ENCODE measurements around the gene EHMT1. TPM values are rescaled to one million over a fixed set of nuclear protein-coding genes. Genes with fewer than 3 reads are reported as not detected.
"Not testable (repeated sequence)": the region's sequence is repeated elsewhere in the genome, so short reads cannot be mapped to it uniquely, and the experiment has no call there.

Gene EHMT1
- total RNA-seq, 6 experiments from 2014 or later = 41.0 to 116 (median 46.9) TPM

DNA sequence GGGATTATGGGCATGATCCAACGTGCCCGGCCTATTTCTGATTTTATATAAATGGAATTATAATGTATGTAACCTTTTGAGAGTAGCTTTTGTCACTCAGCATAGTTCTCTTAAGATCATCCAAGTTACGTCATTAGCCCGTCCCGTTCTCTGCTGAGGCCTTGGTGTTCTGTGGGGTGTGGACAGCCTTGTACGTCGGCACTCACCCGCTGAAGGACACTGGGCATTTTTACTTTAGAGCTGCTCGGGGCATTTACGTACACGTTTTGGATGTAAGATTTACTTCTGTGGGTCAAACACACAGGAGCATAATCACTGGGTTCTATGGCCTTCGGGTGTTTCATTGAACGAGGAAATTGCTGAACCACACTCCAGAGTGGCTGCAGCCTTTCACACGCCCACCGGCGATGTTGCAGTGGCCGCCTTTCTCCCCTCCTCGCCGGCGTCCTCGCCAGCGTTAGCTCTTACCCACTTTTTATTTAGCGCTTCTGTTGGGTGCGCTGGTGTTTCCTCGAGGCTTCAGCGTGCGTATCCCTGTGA is 101.8 kb downstream of the EHMT1 start:
- H3K4me3 Mint-ChIP-seq = no peak overlapping the region
- H3K36me3 Mint-ChIP-seq (ENCODE audit: low read depth) = peaks cover 45% of the 10 kb centered on the region
- no peak for DNase-seq
- H3K27me3 Mint-ChIP-seq (ENCODE audit: insufficient read depth) = peaks cover 6% of the 10 kb centered on the region
- peaks cover 6% of the 10 kb centered on the region; the same call in 1 of the 2 replicates for H3K4me1 Mint-ChIP-seq (ENCODE audit: low read depth)
- no peak overlapping the region for H3K27ac Mint-ChIP-seq
- peaks cover 25% of the 10 kb centered on the region for H3K9me3 Mint-ChIP-seq
- TF ChIP-seq, protein P1, sequence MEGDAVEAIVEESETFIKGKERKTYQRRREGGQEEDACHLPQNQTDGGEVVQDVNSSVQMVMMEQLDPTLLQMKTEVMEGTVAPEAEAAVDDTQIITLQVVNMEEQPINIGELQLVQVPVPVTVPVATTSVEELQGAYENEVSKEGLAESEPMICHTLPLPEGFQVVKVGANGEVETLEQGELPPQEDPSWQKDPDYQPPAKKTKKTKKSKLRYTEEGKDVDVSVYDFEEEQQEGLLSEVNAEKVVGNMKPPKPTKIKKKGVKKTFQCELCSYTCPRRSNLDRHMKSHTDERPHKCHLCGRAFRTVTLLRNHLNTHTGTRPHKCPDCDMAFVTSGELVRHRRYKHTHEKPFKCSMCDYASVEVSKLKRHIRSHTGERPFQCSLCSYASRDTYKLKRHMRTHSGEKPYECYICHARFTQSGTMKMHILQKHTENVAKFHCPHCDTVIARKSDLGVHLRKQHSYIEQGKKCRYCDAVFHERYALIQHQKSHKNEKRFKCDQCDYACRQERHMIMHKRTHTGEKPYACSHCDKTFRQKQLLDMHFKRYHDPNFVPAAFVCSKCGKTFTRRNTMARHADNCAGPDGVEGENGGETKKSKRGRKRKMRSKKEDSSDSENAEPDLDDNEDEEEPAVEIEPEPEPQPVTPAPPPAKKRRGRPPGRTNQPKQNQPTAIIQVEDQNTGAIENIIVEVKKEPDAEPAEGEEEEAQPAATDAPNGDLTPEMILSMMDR (IDR thresholded peaks at IDR 0.05) = no peak

DNA sequence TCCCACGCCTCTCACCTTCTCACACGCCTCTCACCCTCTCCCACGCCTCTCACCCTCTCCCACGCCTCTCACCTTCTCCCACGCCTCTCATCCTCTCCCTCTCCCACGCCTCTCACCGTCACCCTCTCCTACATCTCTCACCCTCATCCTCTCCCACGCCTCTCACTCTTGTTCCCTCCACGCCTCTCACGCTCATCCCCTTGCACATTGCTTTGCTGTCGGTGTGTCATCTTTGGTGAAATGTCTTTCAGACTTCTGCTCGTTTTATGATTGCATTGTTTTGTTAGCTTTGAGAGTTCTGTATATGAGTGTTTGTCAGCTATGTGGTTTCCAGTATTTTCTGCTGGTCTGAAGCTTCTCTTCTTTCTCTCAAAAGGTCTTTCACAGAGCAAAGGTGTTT is 102.7 kb downstream of the EHMT1 start:
- Mint-ChIP-seq H3K4me1 (ENCODE audit: low read depth) (peaks cover 6% of the 10 kb centered on the region; the same call in 1 of the 2 replicates), H3K27ac (peak overlapping the region; percentile 55), H3K4me3 (no peak overlapping the region), H3K27me3 (ENCODE audit: insufficient read depth) (peaks cover 4% of the 10 kb centered on the region), H3K36me3 (ENCODE audit: low read depth) (peaks cover 47% of the 10 kb centered on the region), H3K9me3 (peaks cover 20% of the 10 kb centered on the region)
- no peak for DNase-seq
- TF ChIP-seq, protein P1 (IDR thresholded peaks at IDR 0.05) = no peak

DNA sequence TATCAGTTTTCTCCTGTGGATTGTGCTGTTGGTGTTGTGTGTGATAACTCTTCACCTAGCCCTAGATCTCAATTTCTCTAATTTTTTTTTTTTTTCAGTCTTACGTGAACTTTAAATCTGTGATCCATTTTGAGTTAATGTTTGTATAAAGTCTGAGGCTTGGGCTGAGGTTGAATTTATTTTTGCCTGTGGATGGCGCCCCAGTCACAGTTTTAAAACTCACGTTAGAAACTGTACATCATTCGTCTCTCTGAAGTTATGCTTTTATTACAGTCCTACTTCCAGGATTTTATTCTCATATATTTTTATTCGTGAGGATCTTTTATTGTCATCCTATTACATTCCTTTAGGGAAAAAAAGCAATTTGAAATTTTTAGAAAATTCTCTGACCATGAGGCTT is 103.1 kb downstream of the EHMT1 start:
- Mint-ChIP-seq H3K4me3 (no peak overlapping the region), H3K4me1 (ENCODE audit: low read depth) (peaks cover 6% of the 10 kb centered on the region; the same call in 1 of the 2 replicates), H3K9me3 (peaks cover 17% of the 10 kb centered on the region), H3K36me3 (ENCODE audit: low read depth) (peaks cover 47% of the 10 kb centered on the region), H3K27ac (peak overlapping the region; percentile 55; the same call in 1 of the 2 replicates), H3K27me3 (ENCODE audit: insufficient read depth) (peaks cover 4% of the 10 kb centered on the region)
- no peak for DNase-seq
- TF ChIP-seq, protein P1 (IDR thresholded peaks at IDR 0.05) = peak; percentile 18; the same call in 1 of the 2 replicates

DNA sequence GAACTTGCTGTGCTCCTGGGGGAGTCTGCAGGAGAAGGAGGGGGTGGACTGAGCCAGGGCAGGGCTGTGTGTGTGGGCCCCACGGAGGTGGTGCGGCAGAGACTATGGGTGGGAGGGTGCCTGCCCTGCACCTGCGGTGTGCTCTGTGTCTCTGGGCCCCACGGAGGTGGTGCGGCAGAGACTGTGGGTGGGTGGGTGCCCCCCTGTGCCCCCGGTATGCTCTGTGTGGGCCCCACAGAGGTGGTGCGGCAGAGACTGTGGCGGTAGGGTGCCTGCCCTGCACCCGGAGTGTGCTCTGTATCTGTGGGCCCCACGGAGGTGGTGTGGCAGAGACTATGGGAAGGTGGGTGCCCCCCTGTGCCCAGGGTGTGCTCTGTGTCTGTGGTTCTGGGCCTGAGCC is 103.7 kb downstream of the EHMT1 start:
- peaks cover 13% of the 10 kb centered on the region for H3K9me3 Mint-ChIP-seq
- H3K27me3 Mint-ChIP-seq (ENCODE audit: insufficient read depth) = peaks cover 4% of the 10 kb centered on the region
- H3K4me3 Mint-ChIP-seq = no peak overlapping the region
- DNase-seq = no peak
- peaks cover 42% of the 10 kb centered on the region for H3K36me3 Mint-ChIP-seq (ENCODE audit: low read depth)
- TF ChIP-seq, protein P1 (IDR thresholded peaks at IDR 0.05) = no peak
- peaks cover 6% of the 10 kb centered on the region; the same call in 1 of the 2 replicates for H3K4me1 Mint-ChIP-seq (ENCODE audit: low read depth)
- no peak overlapping the region for H3K27ac Mint-ChIP-seq

DNA sequence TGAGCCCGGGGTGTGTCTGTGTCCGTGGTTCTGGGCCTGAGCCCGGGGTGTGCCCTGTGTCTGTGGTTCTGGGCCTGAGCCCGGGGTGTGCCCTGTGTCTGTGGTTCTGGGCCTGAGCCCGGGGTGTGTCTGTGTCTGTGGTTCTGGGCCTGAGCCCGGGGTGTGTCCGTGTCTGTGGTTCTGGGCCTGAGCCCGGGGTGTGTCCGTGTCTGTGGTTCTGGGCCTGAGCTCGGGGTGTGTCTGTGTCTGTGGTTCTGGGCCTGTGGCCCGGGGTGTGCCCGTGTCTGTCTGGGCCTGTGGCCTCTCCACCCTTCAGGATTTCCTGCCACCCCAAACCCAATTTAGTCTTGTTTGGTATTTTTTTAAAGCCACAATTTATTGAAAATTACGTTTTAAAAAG is 104.6 kb downstream of the EHMT1 start:
- not testable (repeated sequence) for H3K4me1 Mint-ChIP-seq (ENCODE audit: low read depth); H3K9me3 Mint-ChIP-seq; H3K27me3 Mint-ChIP-seq (ENCODE audit: insufficient read depth); H3K27ac Mint-ChIP-seq; H3K4me3 Mint-ChIP-seq; DNase-seq
- peaks cover 38% of the 10 kb centered on the region for H3K36me3 Mint-ChIP-seq (ENCODE audit: low read depth)

DNA sequence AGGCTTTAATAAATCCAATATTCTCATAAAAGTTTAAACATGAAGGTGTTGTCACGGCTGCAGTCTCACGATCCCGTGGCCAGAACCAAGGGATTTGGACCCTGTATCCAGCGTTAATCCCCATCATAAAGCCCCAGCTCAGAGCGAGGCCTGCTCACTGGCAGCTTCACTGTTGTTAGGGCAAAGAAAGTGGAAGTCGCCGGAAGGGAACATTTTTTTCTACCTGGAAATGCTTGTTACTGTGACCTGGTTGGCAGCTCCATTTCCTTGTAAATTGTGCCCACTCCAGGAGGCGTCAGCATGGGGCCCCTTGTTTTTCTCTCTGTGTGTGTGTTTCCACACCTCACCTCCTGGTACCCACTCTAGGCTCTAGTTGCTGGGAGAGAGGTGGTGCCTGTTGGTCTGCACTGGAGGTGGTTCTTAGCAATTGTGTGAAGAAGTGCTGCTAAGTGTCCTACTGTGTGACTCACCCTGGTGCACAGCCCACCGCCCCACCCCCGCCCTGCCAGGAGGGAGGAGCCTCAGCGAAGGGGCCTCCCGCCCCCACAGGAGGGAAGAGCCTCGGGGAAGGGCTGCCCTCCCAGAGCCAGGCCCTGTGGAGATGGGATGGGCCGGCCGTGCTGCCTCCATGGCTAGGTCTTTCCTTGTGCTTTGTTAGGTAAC is 105.1 kb downstream of the EHMT1 start:
- H3K36me3 Mint-ChIP-seq (ENCODE audit: low read depth) = peaks cover 41% of the 10 kb centered on the region
- peaks cover 5% of the 10 kb centered on the region; the same call in 1 of the 2 replicates for H3K27me3 Mint-ChIP-seq (ENCODE audit: insufficient read depth)
- TF ChIP-seq, protein P1 (IDR thresholded peaks at IDR 0.05) = no peak
- no peak for DNase-seq
- no peak overlapping the region for H3K4me3 Mint-ChIP-seq
- no peak overlapping the region for H3K27ac Mint-ChIP-seq
- peaks cover 8% of the 10 kb centered on the region for H3K9me3 Mint-ChIP-seq
- peaks cover 6% of the 10 kb centered on the region; the same call in 1 of the 2 replicates for H3K4me1 Mint-ChIP-seq (ENCODE audit: low read depth)

Measured in HFFc6 (cell line).